Osteoblast (primary cell): ENCODE data around the gene ITIH5. TPM values are rescaled to one million over a fixed set of nuclear protein-coding genes. Genes with fewer than 3 reads are reported as not detected.

Experiments
- DNase-seq: peaks from one replicate; pipeline ENCODE4 v3.0.0; 2011; ENCODE audit warnings: low spot score, mixed read lengths; ENCODE audit not compliant: insufficient read length; ENCODE audit errors: missing footprints
- H2AFZ ChIP-seq: 2 replicates; pipeline ENCODE4 v1.6.0; 2011; ENCODE audit warnings: mild to moderate bottlenecking, low read length
- H3K27ac ChIP-seq: 2 replicates; pipeline ENCODE4 v1.5.1; 2011; ENCODE audit warnings: mild to moderate bottlenecking, low read depth, low read length, moderate library complexity
- H3K27me3 ChIP-seq: 2 replicates; pipeline ENCODE4 v1.6.0; 2012; ENCODE audit warnings: mild to moderate bottlenecking, control low read depth, inconsistent platforms, low read length, moderate library complexity; ENCODE audit not compliant: insufficient read depth
- H3K36me3 ChIP-seq: 2 replicates; pipeline ENCODE4 v1.5.1; 2011; ENCODE audit warnings: mild to moderate bottlenecking, low read length, control low read depth, moderate library complexity; ENCODE audit not compliant: insufficient read depth
- H3K4me1 ChIP-seq: 2 replicates; pipeline ENCODE4 v1.5.1; 2011; ENCODE audit warnings: mild to moderate bottlenecking, low read length, control low read depth, moderate library complexity; ENCODE audit not compliant: insufficient read depth
- H3K4me2 ChIP-seq: 2 replicates; pipeline ENCODE4 v1.6.0; 2011; ENCODE audit warnings: mild to moderate bottlenecking, low read length; ENCODE audit not compliant: insufficient read depth
- H3K4me3 ChIP-seq: fragments of 200-600 bp; sonication (generic); 3 replicates; pipeline ENCODE4 v1.5.1; 2012; ENCODE audit warnings: mild to moderate bottlenecking, low read length, inconsistent platforms; ENCODE audit not compliant: insufficient read depth
- H3K79me2 ChIP-seq: 2 replicates; pipeline ENCODE4 v1.6.0; 2012; ENCODE audit warnings: mild to moderate bottlenecking, low read length, control low read depth, inconsistent platforms; ENCODE audit not compliant: insufficient read depth
- H3K9me3 ChIP-seq: 2 replicates; pipeline ENCODE4 v1.5.1; 2011; ENCODE audit warnings: low read depth, low read length, control low read depth
- H4K20me1 ChIP-seq: 2 replicates; pipeline ENCODE4 v1.6.0; 2012; ENCODE audit warnings: mild to moderate bottlenecking, low read length, control low read depth; ENCODE audit not compliant: insufficient read depth
- CTCF ChIP-seq: IDR thresholded peaks from 2 replicates; pipeline ENCODE4 v1.5.1; 2011; ENCODE audit warnings: mild to moderate bottlenecking, low read depth, low read length, moderate library complexity; ENCODE audit errors: extremely low read depth
- total RNA-seq: library from RNA; depleted of rRNA; stranded (reverse); fragments of >200 nt; gene quantifications from 2 replicates; pipeline ENCODE4 v1.2.3, GENCODE V29; 2012

ITIH5 gene
- total RNA-seq, 1 donor, result 2.2 TPM

GRCh38 chr10:7665767-7666166 is 999 bp downstream of the ITIH5 start:
- Histone ChIP-seq H3K27ac (no peak overlapping the region), H4K20me1 (no peaks in the 10 kb centered on the region), H3K79me2 (no peaks in the 10 kb centered on the region), H3K27me3 (peaks cover 18% of the 10 kb centered on the region), H3K9me3 (no peaks in the 10 kb centered on the region), H2AFZ (no peak overlapping the region), H3K4me3 (no peak overlapping the region), H3K4me2 (no peak overlapping the region), H3K4me1 (no peaks in the 10 kb centered on the region), H3K36me3 (no peaks in the 10 kb centered on the region)
- DNase-seq, result no peak
- TF ChIP-seq CTCF, result no peak

- H3K4me2 ChIP-seq, result no peak overlapping the region
- H3K4me1 ChIP-seq, result no peaks in the 10 kb centered on the region
- H3K27me3 ChIP-seq, result peaks cover 18% of the 10 kb centered on the region
- no peaks in the 10 kb centered on the region for H3K36me3 ChIP-seq
- H3K27ac ChIP-seq, result no peak overlapping the region
- H3K4me3 ChIP-seq, result no peak overlapping the region
- H4K20me1 ChIP-seq, result no peaks in the 10 kb centered on the region
- H3K79me2 ChIP-seq, result no peaks in the 10 kb centered on the region
- DNase-seq, result no peak
- H2AFZ ChIP-seq, result no peak overlapping the region
- TF ChIP-seq CTCF, result no peak
- no peaks in the 10 kb centered on the region for H3K9me3 ChIP-seq
Measured at GRCh38 chr10:7664707-7665106, 2.1 kb downstream of the ITIH5 start.

- no peak overlapping the region for H2AFZ ChIP-seq
- TF ChIP-seq CTCF, result no peak
- no peaks in the 10 kb centered on the region for H3K36me3 ChIP-seq
- no peaks in the 10 kb centered on the region for H3K79me2 ChIP-seq
- no peak overlapping the region for H3K4me2 ChIP-seq
- H3K9me3 ChIP-seq, result no peaks in the 10 kb centered on the region
- H3K4me3 ChIP-seq, result no peak overlapping the region
- no peaks in the 10 kb centered on the region for H3K4me1 ChIP-seq
- no peak for DNase-seq
- H3K27ac ChIP-seq, result no peak overlapping the region
- H3K27me3 ChIP-seq, result peaks cover 15% of the 10 kb centered on the region
- H4K20me1 ChIP-seq, result no peaks in the 10 kb centered on the region
Measured at GRCh38 chr10:7662522-7662921, 4.2 kb downstream of the ITIH5 start.

GRCh38 chr10:7659560-7659959 is 7.2 kb downstream of the ITIH5 start:
- Histone ChIP-seq H3K27ac (no peak overlapping the region), H3K4me3 (no peak overlapping the region), H3K36me3 (no peaks in the 10 kb centered on the region), H2AFZ (no peak overlapping the region), H3K9me3 (no peaks in the 10 kb centered on the region), H3K4me2 (no peak overlapping the region), H4K20me1 (no peaks in the 10 kb centered on the region), H3K4me1 (no peaks in the 10 kb centered on the region), H3K27me3 (no peaks in the 10 kb centered on the region), H3K79me2 (no peaks in the 10 kb centered on the region)
- no peak for DNase-seq
- no peak for TF ChIP-seq CTCF
